SK-N-SH (cell line): ENCODE results near the gene AQP9. TPM values are rescaled to one million over a fixed set of nuclear protein-coding genes. Genes with fewer than 3 reads are reported as not detected.

Experiments used
- CTCF ChIA-PET: fragments of 300-600, 350-600 bp; formaldehyde crosslinking; extraction: SDS; loops from one replicate; lab custom pipeline; 2021; lab: Yijun Ruan, JAX
- POLR2A ChIA-PET: fragments of 350-600 bp; sonication (Branson Sonifier 250); formaldehyde crosslinking; extraction: SDS; loops from one replicate; lab custom pipeline; 2020; ENCODE audit warnings: antibody characterized with exemption, inconsistent platforms; lab: Yijun Ruan, JAX
- DNase-seq: peaks from one replicate; pipeline ENCODE4 v3.0.0; 2012
- H2AFZ ChIP-seq: fragments of 200-600 bp; sonication (generic); 2 replicates; pipeline ENCODE4 v1.8.1; 2016; ENCODE audit warnings: antibody characterized with exemption, mild to moderate bottlenecking, low read depth
- H3F3A ChIP-seq: fragments of 200-600 bp; sonication (generic); replicated peaks from 2 replicates; pipeline ENCODE3; 2016; ENCODE audit warnings: antibody characterized with exemption, mild to moderate bottlenecking; ENCODE audit not compliant: insufficient read depth
- H3K27ac ChIP-seq, 2 experiments: fragments of 200-500 bp in 1 of 2; fragments of 200-600 bp in 1 of 2; sonication (Bioruptor generic) in 1 of 2; sonication (generic), shearing (Covaris generic) in 1 of 2; 2 replicates each; pipeline versions ENCODE4 v1.5.1 to v1.6.1; 2014 to 2016; ENCODE audit warnings: low read depth in 2 of 2, inconsistent platforms in 1 of 2, low read length in 1 of 2, mild to moderate bottlenecking in 1 of 2, mixed read lengths in 1 of 2
- H3K27me3 ChIP-seq: fragments of 200-600 bp; sonication (generic), shearing (Covaris generic); 2 replicates; pipeline ENCODE4 v1.6.1; 2016; ENCODE audit warnings: mixed run types; ENCODE audit not compliant: insufficient read depth
- H3K36me3 ChIP-seq, 2 experiments: fragments of 200-500 bp in 1 of 2; fragments of 200-600 bp in 1 of 2; sonication (Bioruptor generic) in 1 of 2; sonication (generic) in 1 of 2; replicated peaks in 1 of 2; 2 replicates each; pipeline versions ENCODE3 to v1.5.1; 2014 to 2016; ENCODE audit warnings: low read length in 1 of 2, mild to moderate bottlenecking in 1 of 2; ENCODE audit not compliant: insufficient read depth in 2 of 2, control insufficient read depth in 1 of 2
- H3K4me1 ChIP-seq, 2 experiments: fragments of 200-500 bp in 1 of 2; fragments of 200-600 bp in 1 of 2; sonication (Bioruptor generic) in 1 of 2; sonication (generic), shearing (Covaris generic) in 1 of 2; 2 replicates each; pipeline versions ENCODE4 v1.5.1 to v1.6.1; 2014 to 2016; ENCODE audit warnings: low read depth in 1 of 2, low read length in 1 of 2, mixed run types in 1 of 2; ENCODE audit not compliant: insufficient read depth in 2 of 2, control insufficient read depth in 1 of 2
- H3K4me2 ChIP-seq: fragments of 200-600 bp; sonication (generic), shearing (Covaris generic); 2 replicates; pipeline ENCODE4 v1.6.1; 2017; ENCODE audit warnings: mixed run types
- H3K4me3 ChIP-seq, 2 experiments: fragments of 200-500 bp in 1 of 2; fragments of 200-600 bp in 1 of 2; sonication (Bioruptor generic) in 1 of 2; sonication (generic), shearing (Covaris generic) in 1 of 2; 2 replicates each; pipeline versions ENCODE4 v1.5.1 to v1.8.1; 2014 to 2016; ENCODE audit warnings: low read depth in 2 of 2, inconsistent platforms in 1 of 2, low read length in 1 of 2, mild to moderate bottlenecking in 1 of 2, mixed read lengths in 1 of 2, moderate library complexity in 1 of 2
- H3K79me2 ChIP-seq: fragments of 200-600 bp; sonication (generic); 2 replicates; pipeline ENCODE4 v1.8.1; 2017; ENCODE audit warnings: mild to moderate bottlenecking; ENCODE audit not compliant: insufficient read depth
- H3K9ac ChIP-seq: fragments of 200-600 bp; sonication (generic); 2 replicates; pipeline ENCODE4 v1.6.1; 2017; ENCODE audit warnings: mixed run types
- H3K9me2 ChIP-seq: fragments of 200-600 bp; sonication (generic); 2 replicates; pipeline ENCODE4 v1.6.1; 2017; ENCODE audit warnings: mixed run types
- H3K9me3 ChIP-seq: fragments of 200-600 bp; sonication (generic); 2 replicates; pipeline ENCODE4 v1.6.1; 2017; ENCODE audit warnings: mixed run types, mild to moderate bottlenecking, moderate library complexity
- H4K20me1 ChIP-seq: fragments of 200-600 bp; sonication (generic); 2 replicates; pipeline ENCODE4 v1.6.1; 2017; ENCODE audit warnings: mild to moderate bottlenecking, mixed run types; ENCODE audit not compliant: insufficient read depth
- EZH2phosphoT487 ChIP-seq: fragments of 200-600 bp; sonication (generic); IDR thresholded peaks from 2 replicates; pipeline ENCODE4 v1.6.1; 2017; ENCODE audit warnings: low read depth, mixed run types, mild to moderate bottlenecking, antibody characterized with exemption, moderate library complexity, borderline replicate concordance
- FOSL2 ChIP-seq: IDR thresholded peaks from 2 replicates; pipeline ENCODE4 v1.4.0; 2012; ENCODE audit warnings: low read depth, mild to moderate bottlenecking, moderate library complexity, borderline replicate concordance
- FOXJ3 ChIP-seq: sonication (generic); formaldehyde crosslinking; IDR thresholded peaks from 2 replicates; pipeline ENCODE4 v1.5.1; 2020; ENCODE audit warnings: mild to moderate bottlenecking, missing genetic modification reagents
- GATA2 ChIP-seq: sonication (generic); formaldehyde crosslinking; IDR thresholded peaks from 2 replicates; pipeline ENCODE4 v1.5.0; 2020; ENCODE audit warnings: mild to moderate bottlenecking, missing genetic modification reagents
- JUND ChIP-seq: IDR thresholded peaks from 2 replicates; pipeline ENCODE4 v1.4.0; 2012
- NRF1 ChIP-seq: IDR thresholded peaks from 2 replicates; pipeline ENCODE4 v1.6.1; 2012; ENCODE audit warnings: low read depth, mild to moderate bottlenecking, low read length
- POLR2AphosphoS5 ChIP-seq: IDR thresholded peaks from 2 replicates; pipeline ENCODE4 v1.6.1; 2012; ENCODE audit warnings: low read depth, low read length
- RAD21 ChIP-seq: IDR thresholded peaks from 2 replicates; pipeline ENCODE4 v1.6.1; 2012; ENCODE audit warnings: mild to moderate bottlenecking, low read length
- RFX5 ChIP-seq: IDR thresholded peaks from 2 replicates; pipeline ENCODE4 v1.6.1; 2012; ENCODE audit warnings: mild to moderate bottlenecking, improper control_type of control experiment, low read length
- SMC3 ChIP-seq: IDR thresholded peaks from 2 replicates; pipeline ENCODE4 v1.6.1; 2012; ENCODE audit warnings: low read depth, low read length, improper control_type of control experiment
- TAF1 ChIP-seq: IDR thresholded peaks from 2 replicates; pipeline ENCODE4 v1.6.1; 2012; ENCODE audit warnings: low read depth, mild to moderate bottlenecking, low read length, moderate library complexity, borderline replicate concordance
- TCF12 ChIP-seq: IDR thresholded peaks from 2 replicates; pipeline ENCODE4 v1.4.0; 2012
- TEAD4 ChIP-seq: IDR thresholded peaks from 2 replicates; pipeline ENCODE4 v1.4.0; 2012; ENCODE audit warnings: mild to moderate bottlenecking, borderline replicate concordance; ENCODE audit not compliant: insufficient read depth
- WGBS: methylation state at CpG from one replicate; pipeline ENCODE4 v1.1.6; 2017; ENCODE audit warnings: low lambda C conversion rate; 5-methylcytosine and 5-hydroxymethylcytosine counted together
- polyA plus RNA-seq, 3 experiments: library from polyadenylated mRNA; depleted of rRNA; stranded (reverse); fragments of >200 nt; gene quantifications; 2 replicates each; pipeline ENCODE4 v1.2.3, GENCODE V29; 2012
- TF ChIP-seq, protein P1 (sequence below): fragments of 200-600 bp; sonication (generic); IDR thresholded peaks from 2 replicates; pipeline ENCODE4 v1.6.1; 2017; ENCODE audit warnings: antibody characterized with exemption, mild to moderate bottlenecking, moderate library complexity
- TF ChIP-seq, protein P2 (sequence below): IDR thresholded peaks from 2 replicates; pipeline ENCODE4 v1.4.0; 2012; ENCODE audit warnings: low read depth, borderline replicate concordance
- TF ChIP-seq, protein P3 (sequence below): fragments of 150-350 bp; IDR thresholded peaks from 2 replicates; pipeline ENCODE4 v1.6.1; 2017; ENCODE audit warnings: antibody characterized with exemption, low read length, low read depth, borderline replicate concordance
- TF ChIP-seq, protein P4 (sequence below): fragments of 150-350 bp; IDR thresholded peaks from 2 replicates; pipeline ENCODE4 v1.6.1; 2016; ENCODE audit warnings: mild to moderate bottlenecking, low read depth, low read length
- TF ChIP-seq, protein P5 (sequence below): IDR thresholded peaks from 2 replicates; pipeline ENCODE4 v1.4.0; 2012; ENCODE audit warnings: low read depth, borderline replicate concordance

AQP9 gene
- polyA plus RNA-seq, 1 of the 3 experiments (the other 2 are of a cell fraction) = not detected

DNA sequence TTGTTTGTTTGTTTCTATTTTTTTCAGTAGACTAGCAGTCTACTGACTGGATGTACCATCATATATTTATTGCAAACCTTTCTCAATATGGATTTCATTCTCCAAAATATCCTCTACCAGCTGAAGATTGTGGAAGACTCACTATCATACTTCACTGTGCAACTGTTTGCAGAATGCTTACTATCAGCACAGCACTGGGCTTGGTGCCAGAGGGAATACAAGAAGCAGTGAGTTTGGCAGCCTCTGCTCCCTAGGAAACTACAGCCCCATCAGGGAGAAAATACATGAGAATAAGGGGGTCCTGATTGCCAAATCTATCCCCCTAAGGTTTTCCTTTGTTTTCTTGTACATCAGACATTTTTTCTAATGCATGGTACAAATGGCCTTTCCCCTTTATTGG is 27.5 kb downstream of the AQP9 start (continued):
- TF ChIP-seq, protein P1, sequence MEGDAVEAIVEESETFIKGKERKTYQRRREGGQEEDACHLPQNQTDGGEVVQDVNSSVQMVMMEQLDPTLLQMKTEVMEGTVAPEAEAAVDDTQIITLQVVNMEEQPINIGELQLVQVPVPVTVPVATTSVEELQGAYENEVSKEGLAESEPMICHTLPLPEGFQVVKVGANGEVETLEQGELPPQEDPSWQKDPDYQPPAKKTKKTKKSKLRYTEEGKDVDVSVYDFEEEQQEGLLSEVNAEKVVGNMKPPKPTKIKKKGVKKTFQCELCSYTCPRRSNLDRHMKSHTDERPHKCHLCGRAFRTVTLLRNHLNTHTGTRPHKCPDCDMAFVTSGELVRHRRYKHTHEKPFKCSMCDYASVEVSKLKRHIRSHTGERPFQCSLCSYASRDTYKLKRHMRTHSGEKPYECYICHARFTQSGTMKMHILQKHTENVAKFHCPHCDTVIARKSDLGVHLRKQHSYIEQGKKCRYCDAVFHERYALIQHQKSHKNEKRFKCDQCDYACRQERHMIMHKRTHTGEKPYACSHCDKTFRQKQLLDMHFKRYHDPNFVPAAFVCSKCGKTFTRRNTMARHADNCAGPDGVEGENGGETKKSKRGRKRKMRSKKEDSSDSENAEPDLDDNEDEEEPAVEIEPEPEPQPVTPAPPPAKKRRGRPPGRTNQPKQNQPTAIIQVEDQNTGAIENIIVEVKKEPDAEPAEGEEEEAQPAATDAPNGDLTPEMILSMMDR = no peak
- TF ChIP-seq, protein P2, sequence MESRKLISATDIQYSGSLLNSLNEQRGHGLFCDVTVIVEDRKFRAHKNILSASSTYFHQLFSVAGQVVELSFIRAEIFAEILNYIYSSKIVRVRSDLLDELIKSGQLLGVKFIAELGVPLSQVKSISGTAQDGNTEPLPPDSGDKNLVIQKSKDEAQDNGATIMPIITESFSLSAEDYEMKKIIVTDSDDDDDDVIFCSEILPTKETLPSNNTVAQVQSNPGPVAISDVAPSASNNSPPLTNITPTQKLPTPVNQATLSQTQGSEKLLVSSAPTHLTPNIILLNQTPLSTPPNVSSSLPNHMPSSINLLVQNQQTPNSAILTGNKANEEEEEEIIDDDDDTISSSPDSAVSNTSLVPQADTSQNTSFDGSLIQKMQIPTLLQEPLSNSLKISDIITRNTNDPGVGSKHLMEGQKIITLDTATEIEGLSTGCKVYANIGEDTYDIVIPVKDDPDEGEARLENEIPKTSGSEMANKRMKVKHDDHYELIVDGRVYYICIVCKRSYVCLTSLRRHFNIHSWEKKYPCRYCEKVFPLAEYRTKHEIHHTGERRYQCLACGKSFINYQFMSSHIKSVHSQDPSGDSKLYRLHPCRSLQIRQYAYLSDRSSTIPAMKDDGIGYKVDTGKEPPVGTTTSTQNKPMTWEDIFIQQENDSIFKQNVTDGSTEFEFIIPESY = no peak
- TF ChIP-seq NRF1 = no peak
- no peak for TF ChIP-seq POLR2AphosphoS5
- no peak for TF ChIP-seq FOSL2
- no peak for TF ChIP-seq EZH2phosphoT487
- TF ChIP-seq TCF12 = no peak
- TF ChIP-seq, protein P3, sequence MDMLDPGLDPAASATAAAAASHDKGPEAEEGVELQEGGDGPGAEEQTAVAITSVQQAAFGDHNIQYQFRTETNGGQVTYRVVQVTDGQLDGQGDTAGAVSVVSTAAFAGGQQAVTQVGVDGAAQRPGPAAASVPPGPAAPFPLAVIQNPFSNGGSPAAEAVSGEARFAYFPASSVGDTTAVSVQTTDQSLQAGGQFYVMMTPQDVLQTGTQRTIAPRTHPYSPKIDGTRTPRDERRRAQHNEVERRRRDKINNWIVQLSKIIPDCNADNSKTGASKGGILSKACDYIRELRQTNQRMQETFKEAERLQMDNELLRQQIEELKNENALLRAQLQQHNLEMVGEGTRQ = no peak
- TF ChIP-seq SMC3 = no peak
- TF ChIP-seq TEAD4 = no peak
- no peak for TF ChIP-seq TAF1
- TF ChIP-seq JUND = no peak
- no peak for TF ChIP-seq GATA2 (CRISPR knock-in tag)

DNA sequence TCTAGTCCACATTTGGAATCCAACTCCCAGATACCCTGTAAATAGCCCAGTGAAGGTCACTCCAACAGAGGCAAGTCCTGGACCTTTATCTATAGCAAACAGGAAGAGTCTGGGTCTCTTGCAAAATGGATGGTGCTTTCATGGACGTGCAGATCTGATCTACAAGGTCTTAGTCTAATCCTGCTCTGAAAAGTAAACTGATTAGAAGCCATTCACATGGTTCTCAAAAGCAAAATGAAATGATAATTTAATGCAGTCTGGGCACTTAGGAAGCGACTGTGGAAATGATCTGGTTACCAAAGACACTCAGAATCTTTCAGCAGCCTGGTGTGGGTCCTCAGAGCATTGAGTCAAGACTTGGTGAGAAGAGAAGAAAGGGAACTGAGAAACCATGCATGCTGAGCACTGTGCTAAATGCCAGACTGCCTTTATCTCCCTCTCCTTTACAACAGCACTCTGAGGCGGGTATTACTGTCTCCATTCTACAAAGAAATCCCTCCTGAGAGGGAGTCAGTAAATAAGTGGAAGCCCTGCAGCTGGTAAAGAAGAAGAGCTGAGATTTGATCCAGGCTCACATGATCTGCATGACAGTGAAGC is 29.0 kb downstream of the AQP9 start:
- ChIA-PET CTCF (interaction anchor here (1.1 to 5.9 kb wide), 3 partner anchors 15 to 306 kb away, joined by 3 to 24 read pairs (median 3); no protein-coding TSS in a partner anchor), POLR2A (no interaction called here)
- H3K79me2 ChIP-seq = no peaks in the 10 kb centered on the region
- no peaks in the 10 kb centered on the region for H3K9me2 ChIP-seq
- no peaks in the 10 kb centered on the region; a peak in 2 of 4 replicates for H3K4me1 ChIP-seq
- no peak overlapping the region for H3K4me2 ChIP-seq
- H3K4me3 ChIP-seq = no peak overlapping the region
- no peak overlapping the region for H3K9ac ChIP-seq
- H3K27ac ChIP-seq = peak overlapping the region in 1 of 2 experiments; percentile 18; a peak in 1 of 4 replicates
- DNase-seq = no peak
- H4K20me1 ChIP-seq = no peaks in the 10 kb centered on the region
- no peak for TF ChIP-seq EZH2phosphoT487
- TF ChIP-seq, protein P1 = no peak
- no peak for TF ChIP-seq GATA2 (CRISPR knock-in tag)
- TF ChIP-seq TEAD4 = no peak
- no peak for TF ChIP-seq RFX5
- no peak for TF ChIP-seq FOXJ3 (CRISPR knock-in tag)
- TF ChIP-seq JUND = no peak
- no peak for TF ChIP-seq RAD21
- no peak for TF ChIP-seq FOSL2
- TF ChIP-seq, protein P4, sequence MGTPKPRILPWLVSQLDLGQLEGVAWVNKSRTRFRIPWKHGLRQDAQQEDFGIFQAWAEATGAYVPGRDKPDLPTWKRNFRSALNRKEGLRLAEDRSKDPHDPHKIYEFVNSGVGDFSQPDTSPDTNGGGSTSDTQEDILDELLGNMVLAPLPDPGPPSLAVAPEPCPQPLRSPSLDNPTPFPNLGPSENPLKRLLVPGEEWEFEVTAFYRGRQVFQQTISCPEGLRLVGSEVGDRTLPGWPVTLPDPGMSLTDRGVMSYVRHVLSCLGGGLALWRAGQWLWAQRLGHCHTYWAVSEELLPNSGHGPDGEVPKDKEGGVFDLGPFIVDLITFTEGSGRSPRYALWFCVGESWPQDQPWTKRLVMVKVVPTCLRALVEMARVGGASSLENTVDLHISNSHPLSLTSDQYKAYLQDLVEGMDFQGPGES = no peak
- TF ChIP-seq, protein P5, sequence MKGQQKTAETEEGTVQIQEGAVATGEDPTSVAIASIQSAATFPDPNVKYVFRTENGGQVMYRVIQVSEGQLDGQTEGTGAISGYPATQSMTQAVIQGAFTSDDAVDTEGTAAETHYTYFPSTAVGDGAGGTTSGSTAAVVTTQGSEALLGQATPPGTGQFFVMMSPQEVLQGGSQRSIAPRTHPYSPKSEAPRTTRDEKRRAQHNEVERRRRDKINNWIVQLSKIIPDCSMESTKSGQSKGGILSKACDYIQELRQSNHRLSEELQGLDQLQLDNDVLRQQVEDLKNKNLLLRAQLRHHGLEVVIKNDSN = no peak
- TF ChIP-seq, all 33 proteins: peak for 0
- no peaks in the 10 kb centered on the region for H3K36me3 ChIP-seq
- H3F3A ChIP-seq = no peaks in the 10 kb centered on the region
- no peaks in the 10 kb centered on the region for H3K27me3 ChIP-seq
- 33% methylated on average over 3 of the region's 3 CpGs for WGBS
- H2AFZ ChIP-seq = no peak overlapping the region
- H3K9me3 ChIP-seq = no peaks in the 10 kb centered on the region
